G401.6 (cell line): ENCODE measurements around the gene FSTL4.

Experiments
- FAIRE-seq: peaks from 2 replicates; lab custom pipeline; 2012; peaks lifted over from hg19 to GRCh38; lab: Jason Lieb, UNC

Gene FSTL4

DNA sequence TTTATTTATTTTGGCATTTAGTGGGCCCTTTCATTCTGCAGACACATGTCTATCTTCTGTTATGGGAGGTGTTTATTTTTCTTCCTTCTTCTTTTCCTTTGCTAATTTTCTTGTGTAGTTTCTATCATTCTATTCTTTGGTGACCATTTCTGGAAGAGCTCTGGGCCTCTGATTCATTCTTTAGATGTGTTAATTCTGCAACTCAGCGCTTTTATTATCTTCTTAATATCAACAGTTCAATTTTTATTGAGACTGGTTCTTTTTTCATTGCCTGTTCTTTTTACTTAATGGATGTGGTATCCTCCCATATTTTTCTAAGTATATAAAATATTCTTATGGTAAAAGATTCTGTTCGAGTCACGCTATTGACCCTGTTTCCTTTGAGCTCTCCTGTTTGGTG lies 448.5 kb downstream of the FSTL4 start:
- FAIRE-seq = no peak

DNA sequence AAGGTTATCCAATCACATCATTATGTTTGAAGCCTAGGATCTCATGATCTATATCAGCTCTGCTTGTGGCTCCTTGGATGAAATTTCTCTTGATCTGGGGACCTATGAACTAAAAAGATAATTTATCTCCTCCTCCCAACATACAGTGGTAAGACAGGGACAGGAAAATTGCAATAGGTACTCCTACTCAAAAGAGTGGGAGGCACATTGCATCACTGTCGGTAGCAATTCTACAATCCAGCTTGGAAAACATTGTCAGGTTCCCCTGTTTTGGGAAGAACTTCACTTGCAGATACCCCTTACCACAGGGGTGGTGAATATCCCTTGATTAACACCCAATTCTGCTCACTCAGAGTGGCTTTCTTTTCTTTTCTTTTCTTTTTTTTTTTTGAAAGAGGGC lies 452.8 kb downstream of the FSTL4 start:
- FAIRE-seq = no peak

DNA sequence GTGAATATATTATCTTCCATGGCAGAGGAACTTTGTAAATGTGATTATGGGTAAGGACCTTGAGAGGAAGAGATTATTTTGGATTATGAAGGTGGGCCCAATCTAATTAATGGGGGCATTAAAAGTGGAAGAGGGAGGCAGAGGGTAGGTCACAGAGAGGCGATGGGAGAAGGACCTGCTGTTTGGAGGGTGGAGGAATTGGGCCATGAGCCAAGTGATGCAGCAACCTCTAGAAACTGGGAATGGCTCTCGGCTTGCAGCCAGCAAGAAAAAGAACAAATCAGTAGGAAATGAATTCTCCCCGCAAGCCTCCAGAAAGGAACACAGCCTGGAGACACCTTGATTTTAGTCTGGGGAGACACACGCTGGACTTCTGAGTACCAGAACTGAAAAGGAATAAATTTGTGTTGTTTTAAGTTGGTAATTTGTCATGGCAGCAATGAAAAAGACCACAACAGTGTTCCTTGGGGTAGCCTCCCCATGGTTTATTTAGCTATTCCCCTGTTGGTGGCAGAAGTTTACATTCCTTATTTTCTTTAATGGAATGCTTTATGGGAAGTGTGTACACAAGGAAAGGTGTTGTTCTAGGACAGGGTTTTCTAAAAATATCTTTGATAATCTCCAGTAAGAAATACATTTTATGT lies 456.9 kb downstream of the FSTL4 start:
- no peak for FAIRE-seq

DNA sequence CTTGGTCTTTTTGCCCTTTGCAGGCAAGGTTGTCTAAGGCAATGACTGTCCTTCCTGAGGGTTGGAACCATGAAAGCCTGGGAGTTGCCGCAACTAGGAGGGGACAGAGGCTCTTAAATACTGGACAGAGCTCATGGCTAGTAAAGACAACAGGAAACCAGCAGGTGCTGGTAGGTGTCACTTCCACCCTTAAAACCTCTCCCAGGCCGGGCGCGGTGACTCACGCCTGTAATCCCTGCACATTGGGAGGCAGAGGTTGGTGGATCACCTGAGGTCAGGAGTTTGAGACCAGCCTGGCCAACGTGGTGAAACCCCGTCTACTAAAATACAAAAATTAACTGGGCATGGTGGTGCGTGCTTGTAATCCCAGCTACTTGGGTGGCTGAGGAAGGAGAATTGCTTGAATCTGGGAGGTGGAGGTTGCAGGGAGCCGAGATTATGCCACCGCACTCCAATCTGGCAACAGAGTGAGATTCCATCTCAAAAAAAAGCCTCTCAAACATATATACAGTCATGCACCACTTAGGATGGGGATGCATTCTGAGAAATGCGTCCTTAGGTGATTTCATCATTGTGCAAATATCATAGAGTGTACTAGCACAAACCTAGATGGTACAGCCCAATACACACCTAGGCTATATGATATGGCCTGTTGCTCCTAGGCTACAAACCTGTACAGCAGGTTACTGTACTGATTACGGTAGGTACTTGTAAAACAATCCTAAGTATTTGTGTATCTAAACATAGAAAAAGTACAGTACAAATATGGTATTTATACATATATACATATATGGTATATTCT lies 457.9 kb downstream of the FSTL4 start:
- no peak for FAIRE-seq

DNA sequence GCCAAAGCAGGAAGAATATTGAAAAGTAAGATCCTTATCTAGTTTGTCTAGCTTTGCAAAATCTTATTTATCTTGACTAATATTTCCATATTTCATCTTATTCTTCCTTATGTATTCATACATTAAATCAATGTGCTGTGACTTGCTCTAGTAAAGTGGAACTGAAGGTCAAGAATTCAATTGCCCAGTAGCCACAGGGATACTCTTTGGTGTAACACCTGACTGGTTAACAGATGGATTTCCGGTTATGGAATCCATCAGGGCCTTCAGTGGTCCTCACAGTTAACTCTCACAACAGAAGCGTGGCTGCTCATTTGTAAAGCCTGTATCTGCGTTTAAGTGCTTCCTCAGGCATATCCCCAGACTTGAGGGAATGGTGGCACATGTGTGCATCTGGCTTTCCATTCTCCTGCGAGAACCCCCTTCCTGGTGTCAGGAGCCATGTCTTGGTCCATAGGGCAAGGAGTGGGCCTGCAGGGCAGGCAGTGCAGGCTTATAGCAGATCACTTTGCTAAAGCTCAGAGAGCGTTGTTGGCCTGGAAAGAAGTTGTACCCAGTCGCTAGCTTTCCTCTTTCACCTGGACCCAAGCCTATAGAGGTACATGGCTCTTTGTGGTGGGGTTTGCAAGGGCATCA lies 461.3 kb downstream of the FSTL4 start:
- FAIRE-seq = no peak

DNA sequence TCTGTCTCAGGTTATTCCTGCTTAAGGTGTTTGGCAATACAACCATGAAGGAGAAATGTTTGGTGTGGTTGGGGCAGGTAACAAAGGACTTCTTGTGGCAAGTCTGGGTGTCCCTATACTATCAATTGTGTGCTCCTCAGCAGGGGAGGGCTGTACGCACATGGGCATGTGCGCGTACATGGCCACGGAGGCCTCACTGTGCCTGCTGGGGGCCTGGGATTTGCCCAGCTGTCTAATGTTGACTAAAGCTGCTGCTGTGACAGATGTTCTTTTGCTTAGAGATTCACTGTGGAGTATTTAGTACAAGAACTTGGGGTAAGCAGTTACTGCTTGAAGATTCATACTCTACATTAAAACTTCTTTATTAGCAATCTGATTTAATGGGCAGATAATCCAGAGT lies 463.0 kb downstream of the FSTL4 start:
- no peak for FAIRE-seq

DNA sequence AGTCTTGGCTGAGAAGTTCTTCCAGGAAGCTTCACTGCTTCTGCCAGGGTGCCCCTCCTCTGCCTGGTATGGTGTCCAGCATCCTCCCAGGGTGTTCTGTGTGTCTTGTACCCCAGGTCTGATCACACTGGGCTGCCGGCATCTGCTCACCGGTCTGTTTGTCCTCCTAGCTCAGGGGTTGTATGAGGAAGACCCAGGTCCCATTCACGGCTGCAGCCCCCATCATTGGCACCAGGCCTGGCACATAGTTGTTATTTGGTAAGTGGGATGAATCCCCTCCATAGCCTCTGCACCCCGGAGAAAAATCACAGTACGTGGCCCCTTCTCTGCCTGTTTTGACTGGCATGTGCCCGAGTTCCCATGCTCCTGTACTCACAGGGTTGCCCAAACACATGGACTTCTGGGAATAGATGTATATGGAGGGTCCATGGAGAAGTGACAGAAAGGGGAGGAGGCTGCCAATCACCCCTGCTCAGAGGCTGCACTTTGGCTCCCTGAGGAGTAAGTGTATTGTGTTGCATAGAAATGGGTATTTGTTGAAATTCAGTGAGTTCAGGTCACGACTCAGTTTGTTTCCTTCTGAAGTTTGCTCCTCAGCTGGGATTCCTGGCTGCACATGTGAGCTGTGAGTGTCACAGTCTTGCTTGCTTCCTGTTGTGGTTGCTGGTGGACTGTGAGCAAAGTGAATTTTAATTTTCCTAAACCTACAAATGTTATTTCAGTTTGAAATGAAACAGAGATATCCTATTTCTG lies 464.4 kb downstream of the FSTL4 start:
- no peak for FAIRE-seq

DNA sequence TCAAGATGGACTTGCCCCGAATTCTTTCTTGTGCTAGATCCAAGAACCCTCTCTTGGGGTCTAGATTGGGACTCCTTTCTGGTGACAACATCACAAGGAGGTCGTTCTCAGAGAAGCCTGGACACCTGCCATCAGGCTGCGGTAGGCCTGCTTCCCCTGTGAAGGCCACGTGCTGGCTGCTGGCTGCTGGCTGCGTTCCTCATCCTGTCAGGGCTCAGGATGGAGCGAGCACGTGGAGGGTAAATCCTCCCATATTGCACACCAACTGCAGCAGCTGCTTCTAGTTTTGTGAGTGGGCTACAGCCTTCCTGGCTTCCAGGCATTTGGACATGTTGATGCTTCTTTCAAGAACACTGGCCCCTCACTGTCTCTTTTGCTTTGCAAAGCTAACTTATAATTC lies 464.9 kb downstream of the FSTL4 start:
- no peak for FAIRE-seq
